ENCODE measurements around the gene AP2B1.

Gene AP2B1

GRCh38 chr17:35734396-35734795 is 147.3 kb downstream of the AP2B1 start:
- TF ChIP-seq CTCF (IDR thresholded peaks at IDR 0.05; ENCODE audit: low read length, missing control alignments): no peak
- H3K4me3 ChIP-seq (replicated peaks; ENCODE audit: low read depth, low read length): no peak overlapping the region

GRCh38 chr17:35735036-35735805 is 148.1 kb downstream of the AP2B1 start:
- DNase-seq (ENCODE audit: low read depth): no peak
- H3K4me3 ChIP-seq (replicated peaks; ENCODE audit: low read depth, low read length): no peak overlapping the region
- no peak for TF ChIP-seq CTCF (IDR thresholded peaks at IDR 0.05; ENCODE audit: low read length, missing control alignments)

More at GRCh38 chr17:35734396-35734795, 147.3 kb downstream of the AP2B1 start:
- DNase-seq (ENCODE audit: low read depth): no peak

- no peak overlapping the region for H3K4me3 ChIP-seq (replicated peaks; ENCODE audit: low read depth, low read length)
- no peak for DNase-seq (ENCODE audit: low read depth)
- no peak for TF ChIP-seq CTCF (IDR thresholded peaks at IDR 0.05; ENCODE audit: low read length, missing control alignments)
Measured at GRCh38 chr17:35736236-35736635, 149.1 kb downstream of the AP2B1 start.

GRCh38 chr17:35738519-35739133 is 151.5 kb downstream of the AP2B1 start:
- no peak for TF ChIP-seq CTCF (IDR thresholded peaks at IDR 0.05; ENCODE audit: low read length, missing control alignments)
- no peak for DNase-seq (ENCODE audit: low read depth)
- H3K4me3 ChIP-seq (replicated peaks; ENCODE audit: low read depth, low read length): no peak overlapping the region

GRCh38 chr17:35740216-35740615 is 153.1 kb downstream of the AP2B1 start:
- no peak for DNase-seq (ENCODE audit: low read depth)
- no peak overlapping the region for H3K4me3 ChIP-seq (replicated peaks; ENCODE audit: low read depth, low read length)
- TF ChIP-seq CTCF (IDR thresholded peaks at IDR 0.05; ENCODE audit: low read length, missing control alignments): no peak

- no peak for DNase-seq (ENCODE audit: low read depth)
- no peak overlapping the region for H3K4me3 ChIP-seq (replicated peaks; ENCODE audit: low read depth, low read length)
- no peak for TF ChIP-seq CTCF (IDR thresholded peaks at IDR 0.05; ENCODE audit: low read length, missing control alignments)
Measured at GRCh38 chr17:35740997-35741931, 154.1 kb downstream of the AP2B1 start.
